ENCODE results near the gene PRKCB. TPM values are rescaled to one million over a fixed set of nuclear protein-coding genes. Genes with fewer than 3 reads are reported as not detected.

The PRKCB gene
- total and polyA plus RNA-seq, 2 of the 8 experiments (the other 6 are each of a cell fraction or from before 2014, with no cell fraction given): 7.1 to 12.1 TPM

GRCh38 chr16:24132048-24132796 is 296.4 kb downstream of the PRKCB start:
- Histone ChIP-seq H3K4me3 (ENCODE audit: extremely low read depth in 1 of 4, insufficient read depth in 2 of 4, low read depth in 3 of 4, low read length in 4 of 4) (no peak overlapping the region), H3K23ac (ENCODE audit: insufficient read length) (no peak overlapping the region), H3K14ac (ENCODE audit: insufficient read length) (no peak overlapping the region), H3K27ac (ENCODE audit: low read depth, low read length) (no peak overlapping the region), H4K91ac (replicated peaks; ENCODE audit: insufficient read length, low read length) (no peak overlapping the region), H4K8ac (ENCODE audit: extremely low read depth, insufficient read depth, low read length) (no peak overlapping the region), H3K9ac (replicated peaks in 1 of 4; ENCODE audit: extremely low read depth in 1 of 4, low read depth in 3 of 4, low read length in 3 of 4) (no peak overlapping the region), H2BK120ac (replicated peaks; ENCODE audit: low read depth, low read length) (no peak overlapping the region), H3K4ac (replicated peaks; ENCODE audit: insufficient read length, low read depth, low read length) (no peak overlapping the region), H3K18ac (ENCODE audit: extremely low read depth, low read length) (no peak overlapping the region), H2AK5ac (ENCODE audit: low read depth, low read length) (no peak overlapping the region), H4K5ac (ENCODE audit: insufficient read length, low read depth, low read length) (no peak overlapping the region), H3K27me3 (replicated peaks in 1 of 4; ENCODE audit: control insufficient read depth in 3 of 4, extremely low read depth in 1 of 4, insufficient read depth in 3 of 4, low read length in 3 of 4) (no peaks in the 10 kb centered on the region), H3K56ac (replicated peaks; ENCODE audit: insufficient read length, low read depth, low read length) (no peak overlapping the region), H3K36me3 (ENCODE audit: control insufficient read depth in 2 of 4, insufficient read depth in 4 of 4, low read length in 3 of 4) (no peaks in the 10 kb centered on the region; a peak in 1 of 8 replicates), H2BK20ac (ENCODE audit: low read length) (no peak overlapping the region), H4K20me1 (replicated peaks in 1 of 2; ENCODE audit: control insufficient read depth in 1 of 2, insufficient read depth in 2 of 2, low read length in 2 of 2) (no peaks in the 10 kb centered on the region), H3K23me2 (ENCODE audit: low read depth, low read length) (no peaks in the 10 kb centered on the region), H3K4me1 (replicated peaks in 1 of 4; ENCODE audit: control insufficient read depth in 3 of 4, insufficient read depth in 4 of 4, low read length in 3 of 4) (peaks cover 3 to 11% (median 7%) of the 10 kb centered on the region in 4 experiments; a peak in 5 of 7 replicates), H2BK12ac (ENCODE audit: low read depth, low read length) (no peak overlapping the region), H2AFZ (ENCODE audit: low read length) (no peak overlapping the region), H3K9me3 (ENCODE audit: insufficient read depth in 2 of 2, low read depth in 1 of 2, low read length in 1 of 2) (no peaks in the 10 kb centered on the region), H3K79me2 (ENCODE audit: control insufficient read depth in 1 of 2, insufficient read depth in 2 of 2, low read length in 2 of 2) (no peaks in the 10 kb centered on the region), H3K79me1 (ENCODE audit: low read depth, low read length) (no peaks in the 10 kb centered on the region), H3K4me2 (ENCODE audit: insufficient read depth in 1 of 2, low read depth in 2 of 2, low read length in 2 of 2) (no peak overlapping the region), H2BK5ac (ENCODE audit: low read depth, low read length) (no peak overlapping the region), H2BK15ac (ENCODE audit: low read length) (no peak overlapping the region)
- TF ChIP-seq ATF3 (IDR thresholded peaks at IDR 0.05; ENCODE audit: insufficient read depth, low read depth, low read length): no peak
- no peak for TF ChIP-seq RFX5 (IDR thresholded peaks at IDR 0.05; ENCODE audit: borderline replicate concordance, low read depth, low read length)
- no peak for TF ChIP-seq POU5F1 (IDR thresholded peaks at IDR 0.05; ENCODE audit: low read depth, low read length)
- no peak for TF ChIP-seq KDM5A (IDR thresholded peaks at IDR 0.05; ENCODE audit: low read length)
- TF ChIP-seq JUN (IDR thresholded peaks at IDR 0.05; ENCODE audit: low read depth, low read length): no peak
- no peak for TF ChIP-seq SP4 (IDR thresholded peaks at IDR 0.05; ENCODE audit: low read length)
- no peak for TF ChIP-seq PHF8 (conservative IDR thresholded peaks at IDR 0.05; ENCODE audit: low read depth, low read length)
- ChIA-PET CTCF (ENCODE audit: partially characterized antibody) (interaction anchor here (2.1 kb wide), 1 partner anchor 86 kb away, joined by 6 read pairs; no protein-coding TSS in a partner anchor), POLR2A (ENCODE audit: partially characterized antibody) (interaction anchor here (0.5 kb wide), 1 partner anchor 124 kb away, joined by 3 read pairs; the partner anchor contains the start of gene CACNG3)
- FAIRE-seq (no peak), DNase-seq (ENCODE audit: low read depth in 1 of 2, low spot score in 2 of 2) (no peak)
- 84% methylated on average over 2 of the region's 2 CpGs; no CpG with 5 or more reads in 1 of the 2 experiments for WGBS, 2 experiments (ENCODE audit: extremely low coverage in 1 of 2, insufficient coverage in 1 of 2, insufficient read length in 1 of 2, insufficient replicate concordance in 2 of 2, low coverage in 1 of 2, low lambda C conversion rate in 2 of 2, missing lambda C conversion rate in 1 of 2)
